ENCODE data around the gene KCNN3. TPM values are rescaled to one million over a fixed set of nuclear protein-coding genes. Genes with fewer than 3 reads are reported as not detected.

KCNN3 gene
- total and polyA plus RNA-seq, 5 donors, result 1.2 to 3.8 (median 3.3) TPM

- Histone ChIP-seq H3K9me3 (ENCODE audit: control insufficient read depth, low read length) (no peaks in the 10 kb centered on the region), H3K27ac (ENCODE audit: low read length) (no peak overlapping the region), H3K4me1 (ENCODE audit: control insufficient read depth, insufficient read depth, low read length) (peaks cover 7% of the 10 kb centered on the region), H3K4me3 (ENCODE audit: low read length) (no peak overlapping the region), H3K27me3 (ENCODE audit: control insufficient read depth, insufficient read depth) (no peaks in the 10 kb centered on the region)
- WGBS, result 87% methylated on average over 4 of the region's 4 CpGs
- ATAC-seq (no peak), DNase-seq (no peak)
- intact Hi-C loops (cut with DNase I), result no loop called here
Observed at GRCh38 chr1:154735804-154736168, 134.3 kb downstream of the KCNN3 start.

- Histone ChIP-seq H3K4me1 (ENCODE audit: control insufficient read depth, insufficient read depth, low read length) (peaks cover 7% of the 10 kb centered on the region), H3K27me3 (ENCODE audit: control insufficient read depth, insufficient read depth) (no peaks in the 10 kb centered on the region), H3K9me3 (ENCODE audit: control insufficient read depth, low read length) (no peaks in the 10 kb centered on the region), H3K27ac (ENCODE audit: low read length) (no peak overlapping the region), H3K4me3 (ENCODE audit: low read length) (no peak overlapping the region)
- intact Hi-C loops (cut with DNase I), result no loop called here
- ATAC-seq (no peak), DNase-seq (no peak)
- WGBS, result 96% methylated on average over 12 of the region's 12 CpGs
Observed at GRCh38 chr1:154735061-154735803, 134.8 kb downstream of the KCNN3 start.

GRCh38 chr1:154733621-154734020 is 136.5 kb downstream of the KCNN3 start:
- no peak overlapping the region for H3K27ac ChIP-seq (ENCODE audit: low read length)
- H3K27me3 ChIP-seq (ENCODE audit: control insufficient read depth, insufficient read depth), result no peaks in the 10 kb centered on the region
- H3K4me3 ChIP-seq (ENCODE audit: low read length), result no peak overlapping the region
- DNase-seq (no peak), ATAC-seq (peak; percentile 6 to 19)
- WGBS, result 75% methylated on average over 4 of the region's 4 CpGs
- intact Hi-C loops (cut with DNase I), result no loop called here
- no peaks in the 10 kb centered on the region for H3K9me3 ChIP-seq (ENCODE audit: control insufficient read depth, low read length)
- H3K4me1 ChIP-seq (ENCODE audit: control insufficient read depth, insufficient read depth, low read length), result peaks cover 12% of the 10 kb centered on the region

DNA sequence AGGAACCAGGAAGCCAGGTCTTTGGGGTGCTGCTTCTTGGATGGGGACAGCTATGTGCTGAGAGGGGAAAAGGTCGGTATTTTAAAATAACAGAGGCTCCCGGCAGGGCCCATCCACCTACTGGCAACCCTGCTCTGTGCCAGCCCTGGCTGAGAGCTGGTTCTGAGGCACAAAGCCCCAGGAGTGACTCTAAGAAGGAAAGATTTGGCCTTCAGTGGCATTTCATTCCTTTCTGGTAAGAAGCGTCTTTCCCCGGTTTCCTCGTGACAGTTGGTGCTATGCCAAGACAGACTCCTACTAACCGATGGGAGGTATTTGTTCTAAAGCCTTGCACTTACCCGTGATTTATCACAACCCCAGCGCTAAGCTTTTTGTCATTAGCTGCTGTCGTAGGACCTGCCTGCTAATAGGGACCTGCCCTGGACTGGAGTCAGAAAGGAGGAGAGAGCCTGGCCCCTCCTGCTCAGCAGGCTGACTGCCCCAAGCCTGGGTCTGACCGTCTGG is 139.0 kb downstream of the KCNN3 start:
- Histone ChIP-seq H3K9me3 (ENCODE audit: control insufficient read depth, low read length) (no peaks in the 10 kb centered on the region), H3K27ac (ENCODE audit: low read length) (peak overlapping the region; percentile 66), H3K4me1 (ENCODE audit: control insufficient read depth, insufficient read depth, low read length) (peaks cover 15% of the 10 kb centered on the region), H3K4me3 (ENCODE audit: low read length) (no peak overlapping the region), H3K27me3 (ENCODE audit: control insufficient read depth, insufficient read depth) (no peaks in the 10 kb centered on the region)
- no peak for DNase-seq
- 18% methylated on average over 10 of the region's 10 CpGs for WGBS
- ATAC-seq, result peak in 1 of 2 donors; percentile 38
- intact Hi-C loops (cut with DNase I), result no loop called here

GRCh38 chr1:154730259-154730658 is 139.8 kb downstream of the KCNN3 start:
- Histone ChIP-seq H3K4me1 (ENCODE audit: control insufficient read depth, insufficient read depth, low read length) (peaks cover 15% of the 10 kb centered on the region), H3K9me3 (ENCODE audit: control insufficient read depth, low read length) (no peaks in the 10 kb centered on the region), H3K4me3 (ENCODE audit: low read length) (no peak overlapping the region), H3K27me3 (ENCODE audit: control insufficient read depth, insufficient read depth) (no peaks in the 10 kb centered on the region), H3K27ac (ENCODE audit: low read length) (no peak overlapping the region)
- 61% methylated on average over 1 of the region's 1 CpG for WGBS
- intact Hi-C loops (cut with DNase I), result no loop called here
- DNase-seq (no peak), ATAC-seq (peak; percentile 53 to 93)

DNA sequence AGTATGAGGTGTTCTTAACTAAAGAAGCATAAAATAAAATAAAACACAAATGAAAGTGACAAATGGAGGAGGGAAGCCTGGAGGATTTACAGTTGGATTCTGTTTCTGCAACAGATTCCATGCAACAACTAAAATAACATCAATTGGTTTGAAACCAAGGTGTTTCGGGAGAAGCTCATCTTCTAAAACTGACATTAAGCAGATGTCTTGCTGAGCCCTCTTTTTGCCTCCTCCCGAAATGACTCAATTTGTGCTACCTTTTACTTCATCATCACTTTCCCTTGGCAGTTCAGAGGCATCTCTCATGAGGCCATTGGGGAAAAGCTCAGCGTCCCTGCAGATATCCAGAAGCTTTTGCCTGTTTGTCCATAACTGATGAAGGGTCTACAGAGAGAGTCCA is 140.5 kb downstream of the KCNN3 start:
- Histone ChIP-seq H3K9me3 (ENCODE audit: control insufficient read depth, low read length) (no peaks in the 10 kb centered on the region), H3K27me3 (ENCODE audit: control insufficient read depth, insufficient read depth) (no peaks in the 10 kb centered on the region), H3K27ac (ENCODE audit: low read length) (no peak overlapping the region), H3K4me3 (ENCODE audit: low read length) (no peak overlapping the region), H3K4me1 (ENCODE audit: control insufficient read depth, insufficient read depth, low read length) (peaks cover 15% of the 10 kb centered on the region)
- intact Hi-C loops (cut with DNase I), result no loop called here
- ATAC-seq (no peak), DNase-seq (no peak)
- 66% methylated on average over 3 of the region's 3 CpGs for WGBS

GRCh38 chr1:154729031-154729442 is 141.0 kb downstream of the KCNN3 start:
- Histone ChIP-seq H3K27ac (ENCODE audit: low read length) (no peak overlapping the region), H3K27me3 (ENCODE audit: control insufficient read depth, insufficient read depth) (no peaks in the 10 kb centered on the region), H3K4me1 (ENCODE audit: control insufficient read depth, insufficient read depth, low read length) (peaks cover 15% of the 10 kb centered on the region), H3K9me3 (ENCODE audit: control insufficient read depth, low read length) (no peaks in the 10 kb centered on the region), H3K4me3 (ENCODE audit: low read length) (no peak overlapping the region)
- DNase-seq, result no peak
- ATAC-seq, result peak; percentile 25 to 31
- WGBS, result 54% methylated on average over 6 of the region's 6 CpGs
- intact Hi-C loops (cut with DNase I), result no loop called here

- 77% methylated on average over 13 of the region's 13 CpGs for WGBS
- Histone ChIP-seq H3K4me3 (ENCODE audit: low read length) (no peak overlapping the region), H3K4me1 (ENCODE audit: control insufficient read depth, insufficient read depth, low read length) (peaks cover 15% of the 10 kb centered on the region), H3K27me3 (ENCODE audit: control insufficient read depth, insufficient read depth) (no peaks in the 10 kb centered on the region), H3K27ac (ENCODE audit: low read length) (no peak overlapping the region), H3K9me3 (ENCODE audit: control insufficient read depth, low read length) (no peaks in the 10 kb centered on the region)
- intact Hi-C loops (cut with DNase I), result no loop called here
- no peak for DNase-seq
- ATAC-seq, result no peak
Observed at GRCh38 chr1:154726896-154727753, 143.0 kb downstream of the KCNN3 start.

- H3K4me1 ChIP-seq (ENCODE audit: control insufficient read depth, insufficient read depth, low read length), result peaks cover 12% of the 10 kb centered on the region
- H3K27me3 ChIP-seq (ENCODE audit: control insufficient read depth, insufficient read depth), result no peaks in the 10 kb centered on the region
- H3K4me3 ChIP-seq (ENCODE audit: low read length), result no peak overlapping the region
- DNase-seq, result no peak
- intact Hi-C loops (cut with DNase I), result no loop called here
- ATAC-seq, result no peak
- no peaks in the 10 kb centered on the region for H3K9me3 ChIP-seq (ENCODE audit: control insufficient read depth, low read length)
- 51% methylated on average over 10 of the region's 10 CpGs for WGBS
- no peak overlapping the region for H3K27ac ChIP-seq (ENCODE audit: low read length)
Observed at GRCh38 chr1:154726443-154726842, 143.6 kb downstream of the KCNN3 start.

DNA sequence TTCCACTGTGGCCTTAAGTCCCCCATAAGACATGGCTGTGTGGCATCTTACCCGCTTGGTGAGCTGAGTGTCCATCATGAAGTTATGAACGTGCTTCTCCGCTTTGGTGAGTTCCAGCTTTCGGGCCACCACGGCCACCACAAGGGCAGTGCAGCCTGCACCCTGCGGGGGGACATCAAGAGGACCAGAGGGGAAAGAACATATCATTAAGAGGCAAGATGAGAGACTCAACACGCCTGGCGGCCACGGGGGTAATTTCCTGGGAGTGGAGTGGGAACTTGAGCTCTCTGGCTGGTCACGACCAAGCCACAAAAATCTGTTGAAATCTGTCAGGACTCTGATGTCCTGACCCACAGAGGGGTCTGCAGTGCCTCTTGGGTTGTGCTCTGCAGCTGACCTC is 144.2 kb downstream of the KCNN3 start:
- H3K4me3 ChIP-seq (ENCODE audit: low read length), result no peak overlapping the region
- H3K27ac ChIP-seq (ENCODE audit: low read length), result no peak overlapping the region
- no peaks in the 10 kb centered on the region for H3K27me3 ChIP-seq (ENCODE audit: control insufficient read depth, insufficient read depth)
- H3K4me1 ChIP-seq (ENCODE audit: control insufficient read depth, insufficient read depth, low read length), result peaks cover 8% of the 10 kb centered on the region
- ATAC-seq, result no peak
- no peaks in the 10 kb centered on the region for H3K9me3 ChIP-seq (ENCODE audit: control insufficient read depth, low read length)
- WGBS, result 93% methylated on average over 10 of the region's 10 CpGs
- no peak for DNase-seq
- intact Hi-C loops (cut with DNase I), result no loop called here

All from right cardiac atrium (tissue), 5 donors.